Karpas-422 (cell line): ENCODE results near the gene CDK10. TPM values are rescaled to one million over a fixed set of nuclear protein-coding genes. Genes with fewer than 3 reads are reported as not detected.
A peak's percentile ranks its signal among the peaks of the same experiment; 100 is the strongest.

Experiments
- DNase-seq: peaks from one replicate; pipeline ENCODE4 v3.0.0-alpha.2; 2015
- H2AFZ ChIP-seq: fragments of 200-600 bp; sonication (generic); 2 replicates; pipeline ENCODE4 v1.6.1; 2014; ENCODE audit warnings: antibody characterized with exemption, low read length, mixed read lengths
- H3K27ac ChIP-seq: fragments of 200-600 bp; sonication (generic); 2 replicates; pipeline ENCODE4 v1.5.1; 2014; ENCODE audit warnings: mild to moderate bottlenecking, low read length, moderate library complexity
- H3K27me3 ChIP-seq: fragments of 200-600 bp; sonication (generic); 2 replicates; pipeline ENCODE4 v1.6.1; 2014; ENCODE audit warnings: low read length, mixed read lengths
- H3K36me3 ChIP-seq: fragments of 200-600 bp; sonication (generic); 2 replicates; pipeline ENCODE4 v1.6.1; 2014; ENCODE audit warnings: low read length, mixed read lengths; ENCODE audit not compliant: insufficient read depth
- H3K4me1 ChIP-seq: fragments of 200-600 bp; sonication (generic); 2 replicates; pipeline ENCODE4 v1.6.1; 2014; ENCODE audit warnings: mild to moderate bottlenecking, low read length, mixed read lengths
- H3K4me2 ChIP-seq: fragments of 200-600 bp; sonication (generic); 2 replicates; pipeline ENCODE4 v1.6.1; 2014; ENCODE audit warnings: low read length, low read depth, mild to moderate bottlenecking; ENCODE audit not compliant: poor library complexity, severe bottlenecking
- H3K4me3 ChIP-seq: fragments of 200-600 bp; sonication (generic); 2 replicates; pipeline ENCODE4 v1.5.1; 2014; ENCODE audit warnings: mild to moderate bottlenecking, antibody characterized with exemption, low read length, mixed read lengths
- H3K79me2 ChIP-seq: fragments of 200-600 bp; sonication (generic); 2 replicates; pipeline ENCODE4 v1.6.1; 2014; ENCODE audit warnings: mild to moderate bottlenecking, low read length, mixed read lengths
- H3K9ac ChIP-seq: fragments of 200-600 bp; sonication (generic); 2 replicates; pipeline ENCODE4 v1.6.0; 2014; ENCODE audit warnings: low read length
- H3K9me2 ChIP-seq: fragments of 200-600 bp; sonication (generic), shearing (Covaris generic); replicated peaks from 2 replicates; pipeline ENCODE4 v1.6.0; 2014; ENCODE audit warnings: mild to moderate bottlenecking, low read length, moderate library complexity; ENCODE audit not compliant: insufficient read depth
- H3K9me3 ChIP-seq: fragments of 300-700, 200-600 bp; sonication (generic); 2 replicates; pipeline ENCODE4 v1.6.1; 2014; ENCODE audit warnings: low read length, mixed read lengths
- H4K20me1 ChIP-seq: fragments of 200-600 bp; sonication (generic); 2 replicates; pipeline ENCODE4 v1.6.1; 2014; ENCODE audit warnings: mild to moderate bottlenecking, antibody characterized with exemption, low read length, low read depth; ENCODE audit not compliant: insufficient read depth
- total RNA-seq: library from RNA; depleted of rRNA; stranded (reverse); fragments of >200 nt; shearing (Covaris generic); gene quantifications from 2 replicates; pipeline ENCODE4 v1.2.3, GENCODE V29; 2014; ENCODE audit warnings: low replicate concordance

Gene CDK10
- total RNA-seq, 1 experiment from 2014 or later, result 25.6 TPM

DNA sequence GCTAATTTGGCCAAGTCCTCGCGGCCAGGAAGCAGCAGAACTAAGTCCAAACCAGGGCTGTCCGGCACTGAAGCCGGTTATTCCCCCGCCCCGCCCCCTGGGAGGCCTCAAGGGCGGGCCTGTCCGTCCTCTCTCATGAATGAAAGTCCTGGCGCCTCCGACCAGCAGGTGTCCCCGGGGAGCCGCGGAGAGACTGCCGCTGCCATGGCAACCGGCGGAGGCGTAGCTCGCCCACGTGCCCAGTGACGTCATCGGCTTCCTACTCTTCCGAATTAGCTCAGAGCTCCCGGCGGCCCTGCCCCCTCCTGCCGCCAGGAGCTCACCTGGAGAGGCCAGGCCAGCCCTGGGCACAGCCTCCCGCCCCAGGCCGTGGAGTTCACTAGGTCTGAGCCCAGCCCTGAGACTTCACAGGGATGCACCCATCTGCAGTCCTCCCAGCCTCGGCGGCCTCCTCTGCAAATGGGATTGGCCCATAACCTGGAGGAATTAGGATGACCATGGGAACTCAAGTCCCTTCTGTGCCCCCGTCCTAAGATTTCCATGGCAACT lies 13.7 kb downstream of the CDK10 start:
- Histone ChIP-seq H3K27me3 (no peaks in the 10 kb centered on the region), H2AFZ (no peak overlapping the region), H3K9me2 (no peaks in the 10 kb centered on the region), H3K9ac (peak overlapping the region; percentile 83), H3K4me2 (peak overlapping the region; percentile 96), H3K4me1 (peaks cover 28% of the 10 kb centered on the region), H3K36me3 (no peaks in the 10 kb centered on the region), H3K9me3 (no peaks in the 10 kb centered on the region), H3K27ac (peak overlapping the region; percentile 68), H3K79me2 (no peaks in the 10 kb centered on the region), H4K20me1 (peaks cover 6% of the 10 kb centered on the region; the same call in 1 of the 2 replicates), H3K4me3 (peak overlapping the region; percentile 75)
- DNase-seq, result peak; percentile 97

GRCh38 chr16:89700649-89701424 lies 14.3 kb downstream of the CDK10 start:
- no peaks in the 10 kb centered on the region for H3K9me3 ChIP-seq

DNA sequence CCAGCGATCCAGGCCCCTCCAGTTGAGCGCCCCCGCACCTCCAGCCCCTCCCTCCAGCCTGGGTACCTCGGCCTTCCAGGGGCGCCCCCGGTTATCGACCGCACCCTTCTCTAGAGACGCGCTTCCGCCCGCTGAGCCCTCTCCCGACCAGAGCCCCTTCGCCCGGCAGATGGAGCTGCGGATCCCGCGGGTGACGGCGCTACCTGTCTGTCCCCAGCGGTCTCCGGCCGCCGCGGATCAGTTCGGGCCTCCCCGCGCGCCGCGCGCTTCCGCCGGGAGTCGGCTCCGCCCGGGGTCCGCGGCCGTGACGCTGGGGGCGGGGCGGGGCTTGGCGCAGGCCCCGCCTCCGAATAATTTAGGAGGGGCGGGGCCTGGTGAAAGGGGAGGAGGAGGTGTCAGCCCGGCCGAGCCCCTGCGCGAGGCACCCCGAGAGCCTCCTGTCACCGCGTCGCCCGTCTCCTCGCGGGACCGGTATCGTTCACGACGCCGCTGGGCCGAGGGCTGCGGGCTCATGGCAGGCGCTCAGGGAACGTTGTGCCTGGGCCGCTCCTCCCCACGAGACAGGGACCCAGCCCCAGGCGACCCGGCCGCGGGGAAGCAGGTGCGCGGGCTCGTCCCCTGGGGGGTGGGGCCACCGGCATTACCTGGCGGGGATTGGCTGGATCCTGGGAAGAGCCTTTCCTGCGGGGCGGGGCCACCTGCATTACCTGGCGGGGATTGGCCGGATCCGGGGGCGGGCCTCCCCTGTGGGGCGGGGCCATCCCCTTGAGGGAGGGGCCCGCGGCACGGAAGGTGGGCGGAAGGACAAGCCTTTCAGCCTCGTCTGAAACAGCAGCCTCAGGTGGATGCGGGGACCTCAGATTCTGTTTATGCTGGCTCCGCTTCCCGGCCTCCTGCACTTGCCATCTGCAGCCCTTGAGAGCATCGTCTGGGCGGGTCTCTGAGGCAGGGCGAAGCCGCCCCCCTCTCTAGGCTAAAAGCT lies 15.2 kb downstream of the CDK10 start, which contains the start of gene SPATA2L:
SPATA2L (minus strand) TSS at position 281 of the 982 bp plus-strand sequence. CDS start 473 bp downstream, outside the sequence.
- H3K36me3 ChIP-seq, result no peaks in the 10 kb centered on the region
- no peaks in the 10 kb centered on the region for H3K9me3 ChIP-seq
- peaks cover 6% of the 10 kb centered on the region; the same call in 1 of the 2 replicates for H4K20me1 ChIP-seq
- peaks cover 26% of the 10 kb centered on the region for H3K4me1 ChIP-seq
- DNase-seq, result peak; percentile 99
- no peaks in the 10 kb centered on the region for H3K9me2 ChIP-seq
- H3K79me2 ChIP-seq, result no peaks in the 10 kb centered on the region
- peak within 1 kb of the TSS; percentile 68 for H3K27ac ChIP-seq
- H3K27me3 ChIP-seq, result no peaks in the 10 kb centered on the region
- H3K9ac ChIP-seq, result peak within 1 kb of the TSS; percentile 83
- H3K4me3 ChIP-seq, result peak within 1 kb of the TSS; percentile 75
- peak within 1 kb of the TSS; percentile 96 for H3K4me2 ChIP-seq
- H2AFZ ChIP-seq, result peak within 1 kb of the TSS; percentile 80

More at GRCh38 chr16:89700649-89701424, 14.3 kb downstream of the CDK10 start:
- Histone ChIP-seq H3K4me3 (peak overlapping the region; percentile 75), H3K4me2 (peak overlapping the region; percentile 96), H4K20me1 (peaks cover 6% of the 10 kb centered on the region; the same call in 1 of the 2 replicates), H3K27ac (peak overlapping the region; percentile 68), H3K9me2 (no peaks in the 10 kb centered on the region), H3K4me1 (peaks cover 28% of the 10 kb centered on the region), H3K9ac (peak overlapping the region; percentile 83), H3K36me3 (no peaks in the 10 kb centered on the region), H3K27me3 (no peaks in the 10 kb centered on the region), H2AFZ (no peak overlapping the region), H3K79me2 (no peaks in the 10 kb centered on the region)
- DNase-seq, result peak; percentile 86

DNA sequence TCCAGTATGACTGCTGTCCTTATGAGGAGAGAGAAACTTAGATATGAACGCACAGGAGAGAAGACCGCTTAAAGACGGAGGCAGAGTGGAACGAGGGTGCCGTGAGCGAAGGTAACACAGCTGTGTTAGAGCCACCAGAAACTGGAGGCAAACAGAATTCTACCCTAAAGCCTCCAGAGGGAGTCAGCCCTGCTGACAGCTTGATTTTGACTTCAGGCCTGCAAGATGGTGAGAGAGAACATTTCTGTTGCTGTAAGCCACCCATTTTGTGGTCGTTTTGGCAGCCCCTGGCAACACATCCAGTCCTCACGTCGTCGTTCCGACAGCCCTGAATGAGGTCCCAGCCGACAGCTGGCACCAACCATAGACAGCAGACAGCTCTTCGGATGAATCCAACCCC lies 17.8 kb downstream of the CDK10 start:
- no peaks in the 10 kb centered on the region for H3K79me2 ChIP-seq
- no peak overlapping the region for H3K4me2 ChIP-seq
- no peaks in the 10 kb centered on the region for H3K36me3 ChIP-seq
- no peak for DNase-seq
- H4K20me1 ChIP-seq, result peaks cover 6% of the 10 kb centered on the region; the same call in 1 of the 2 replicates
- H3K9me2 ChIP-seq, result no peaks in the 10 kb centered on the region
- H3K4me1 ChIP-seq, result peaks cover 26% of the 10 kb centered on the region
- no peak overlapping the region for H3K4me3 ChIP-seq
- H3K9me3 ChIP-seq, result no peaks in the 10 kb centered on the region
- H2AFZ ChIP-seq, result no peak overlapping the region
- no peak overlapping the region for H3K27ac ChIP-seq
- H3K27me3 ChIP-seq, result no peaks in the 10 kb centered on the region
- no peak overlapping the region for H3K9ac ChIP-seq

- Histone ChIP-seq H3K9me3 (no peaks in the 10 kb centered on the region), H4K20me1 (peaks cover 6% of the 10 kb centered on the region; the same call in 1 of the 2 replicates), H2AFZ (no peak overlapping the region), H3K4me3 (no peak overlapping the region), H3K36me3 (no peaks in the 10 kb centered on the region), H3K79me2 (no peaks in the 10 kb centered on the region), H3K4me2 (no peak overlapping the region), H3K4me1 (peaks cover 21% of the 10 kb centered on the region), H3K27ac (no peak overlapping the region), H3K9me2 (no peaks in the 10 kb centered on the region), H3K27me3 (no peaks in the 10 kb centered on the region), H3K9ac (no peak overlapping the region)
- DNase-seq, result no peak
These were observed 18.5 kb downstream of the CDK10 start for GRCh38 chr16:89705006-89705405.

DNA sequence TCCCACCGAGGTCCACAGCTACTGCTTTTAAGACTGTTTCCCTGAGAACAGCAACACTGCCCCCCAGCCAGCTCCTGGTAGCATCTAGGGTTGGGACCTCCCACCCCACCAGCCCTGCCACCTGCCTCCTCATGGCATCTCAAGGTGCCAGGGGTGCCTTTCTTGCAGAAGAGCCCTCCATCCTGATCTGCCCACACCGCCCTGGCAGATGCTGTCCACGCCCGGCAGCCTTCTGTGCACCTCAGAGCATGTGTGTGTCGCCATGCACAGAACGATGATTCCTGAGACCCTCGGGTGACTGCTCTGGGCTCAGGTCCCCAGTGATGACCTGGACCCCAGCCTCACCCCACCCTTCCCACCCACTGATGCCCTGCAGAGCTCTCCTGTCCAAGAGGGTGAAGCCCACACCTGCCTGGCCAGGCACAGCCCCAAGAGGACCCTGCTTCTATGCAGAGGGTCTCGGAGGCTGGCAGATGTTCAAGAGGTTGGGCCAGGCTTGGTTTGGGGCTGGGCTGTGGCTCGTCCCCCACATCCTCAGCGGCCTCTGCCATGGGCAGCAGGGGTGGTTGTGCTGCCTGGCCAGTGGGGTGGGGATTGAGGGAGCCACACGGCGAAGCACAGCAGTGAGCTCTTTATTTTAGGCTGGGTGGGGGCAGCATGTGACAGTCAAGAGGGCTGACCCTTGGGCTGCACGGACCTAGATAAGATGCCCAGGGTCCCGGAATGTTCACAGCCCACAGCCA lies 20.2 kb downstream of the CDK10 start:
- Histone ChIP-seq H3K36me3 (no peaks in the 10 kb centered on the region), H2AFZ (no peak overlapping the region; the same call in 1 of the 2 replicates), H3K4me1 (peaks cover 10% of the 10 kb centered on the region), H3K27ac (no peak overlapping the region), H3K79me2 (peaks cover under 1% of the 10 kb centered on the region; the same call in 1 of the 2 replicates), H3K9ac (peak overlapping the region; percentile 65), H3K9me3 (no peaks in the 10 kb centered on the region), H3K27me3 (no peaks in the 10 kb centered on the region), H3K4me2 (peak overlapping the region; percentile 69), H4K20me1 (no peaks in the 10 kb centered on the region), H3K9me2 (no peaks in the 10 kb centered on the region), H3K4me3 (peak overlapping the region; percentile 66)
- DNase-seq, result no peak

DNA sequence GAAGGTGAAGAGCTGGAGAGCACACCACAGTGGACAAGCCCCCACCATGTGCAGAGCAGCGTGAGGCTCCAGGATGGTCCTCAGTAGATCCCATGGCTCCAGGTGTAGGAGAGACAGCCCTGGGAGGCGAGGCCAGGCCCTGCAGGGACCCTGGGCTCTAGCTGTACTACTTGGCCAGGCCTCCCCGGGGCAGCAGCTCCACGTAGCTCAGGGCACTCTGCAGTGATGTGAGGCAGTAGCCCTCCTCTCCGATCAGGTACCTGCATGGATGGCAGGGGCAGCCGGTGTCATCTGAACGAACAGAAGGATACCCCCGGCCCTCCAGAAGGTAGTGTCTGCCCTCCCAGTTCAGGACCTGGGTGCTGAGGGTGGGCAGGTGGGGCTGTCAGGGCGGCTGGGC lies 21.2 kb downstream of the CDK10 start:
- Histone ChIP-seq H3K9me2 (no peaks in the 10 kb centered on the region), H3K27ac (no peak overlapping the region), H3K9me3 (no peaks in the 10 kb centered on the region), H4K20me1 (no peaks in the 10 kb centered on the region), H3K9ac (no peak overlapping the region), H3K79me2 (peaks cover 10% of the 10 kb centered on the region), H3K4me3 (no peak overlapping the region), H3K36me3 (no peaks in the 10 kb centered on the region), H3K4me2 (no peak overlapping the region), H2AFZ (no peak overlapping the region), H3K4me1 (peaks cover 6% of the 10 kb centered on the region), H3K27me3 (no peaks in the 10 kb centered on the region)
- no peak for DNase-seq
